Panc1 (cell line): ENCODE measurements around the gene CXorf38. TPM values are rescaled to one million over a fixed set of nuclear protein-coding genes. Genes with fewer than 3 reads are reported as not detected.

Experiments used
- ATAC-seq: fragments of 200-7000 bp; cut with Tn5 transposase; 2 replicates; pipeline ENCODE4 v1.9.1; 2020; ENCODE audit warnings: mild to moderate bottlenecking, moderate library complexity
- BruUV-seq: library from RNA; stranded (reverse); fragments of 400-500 nt; replicated peaks from 2 replicates; lab custom pipeline; 2021; lab: Mats Ljungman, UMichigan
- CTCF ChIA-PET: fragments of 300-600 bp; sonication (Branson Sonifier 250); formaldehyde crosslinking; loops from one replicate; lab custom pipeline; 2022; ENCODE audit warnings: antibody characterized with exemption; lab: Charles Lee
- POLR2A ChIA-PET: fragments of 300-600 bp; sonication (Branson Sonifier 250); formaldehyde crosslinking; loops from one replicate; lab custom pipeline; 2022; ENCODE audit warnings: antibody characterized with exemption; lab: Charles Lee
- DNase-seq: peaks from one replicate; pipeline ENCODE4 v3.0.0-alpha.2; 2010; ENCODE audit warnings: low read depth, low spot score
- H3K27ac ChIP-seq: 2 replicates; pipeline ENCODE4 v1.5.1; 2011; ENCODE audit warnings: mild to moderate bottlenecking, low read length, inconsistent platforms
- H3K27me3 ChIP-seq: fragments of 200-500 bp; sonication (Bioruptor generic); 2 replicates; pipeline ENCODE4 v1.6.0; 2014; ENCODE audit warnings: low read length, inconsistent platforms; ENCODE audit not compliant: control insufficient read depth, insufficient read depth
- H3K36me3 ChIP-seq: fragments of 200-500 bp; sonication (Bioruptor generic); 2 replicates; pipeline ENCODE4 v1.5.1; 2014; ENCODE audit warnings: inconsistent platforms, mild to moderate bottlenecking, low read length, moderate library complexity; ENCODE audit not compliant: control insufficient read depth, insufficient read depth
- H3K4me1 ChIP-seq: 2 replicates; pipeline ENCODE4 v1.5.1; 2011; ENCODE audit warnings: inconsistent platforms, mild to moderate bottlenecking, low read length, moderate library complexity; ENCODE audit not compliant: control insufficient read depth, insufficient read depth
- H3K4me3 ChIP-seq, 2 experiments: 2 replicates each; pipeline ENCODE4 v1.5.1; 2011 to 2012; ENCODE audit warnings: low read depth in 2 of 2, low read length in 2 of 2, mild to moderate bottlenecking in 2 of 2, inconsistent platforms in 1 of 2, moderate library complexity in 1 of 2
- H3K9me3 ChIP-seq: fragments of 200-500 bp; sonication (Bioruptor generic); 2 replicates; pipeline ENCODE4 v1.5.1; 2014; ENCODE audit warnings: low read depth, mild to moderate bottlenecking, inconsistent platforms, low read length, moderate library complexity; ENCODE audit not compliant: control insufficient read depth, insufficient read depth
- POLR2AphosphoS5 ChIP-seq: IDR thresholded peaks from 2 replicates; pipeline ENCODE4 v1.6.1; 2012; ENCODE audit warnings: mild to moderate bottlenecking, low read depth, low read length, moderate library complexity
- REST ChIP-seq, 2 experiments: IDR thresholded peaks; 2 replicates each; pipeline ENCODE4 v1.6.1; 2011 to 2012; ENCODE audit warnings: low read depth in 2 of 2, control low read depth in 1 of 2, low read length in 1 of 2, mild to moderate bottlenecking in 1 of 2, moderate library complexity in 1 of 2; ENCODE audit not compliant: insufficient read depth in 1 of 2
- SIN3A ChIP-seq: IDR thresholded peaks from 2 replicates; pipeline ENCODE4 v1.6.1; 2012; ENCODE audit warnings: low read depth, mild to moderate bottlenecking, low read length, moderate library complexity, borderline replicate concordance; ENCODE audit not compliant: insufficient read depth
- TCF7L2 ChIP-seq: IDR thresholded peaks from 2 replicates; pipeline ENCODE4 v1.6.1; 2011; ENCODE audit warnings: mild to moderate bottlenecking, low read depth, low read length, inconsistent platforms
- in situ Hi-C: cut with HindIII; loops from 2 replicates; pipeline ENCODE4 v1.10.0; 2016; ENCODE audit warnings: low sequenced_read_pairs, low pct_unique_long_range_greater_than_20kb
- intact Hi-C: fragments of 100-400 bp; cut with micrococcal nuclease; formaldehyde crosslinking; loops from one replicate; pipeline ENCODE4 v1.10.0; 2022; ENCODE audit not compliant: unreplicated experiment
- total RNA-seq: library from RNA; stranded (reverse); gene quantifications from one replicate; pipeline ENCODE4 v1.2.1, GENCODE V29; 2021; ENCODE audit not compliant: unreplicated experiment
- TF ChIP-seq, protein P1 (sequence below): fragments of 450-650 bp; IDR thresholded peaks from 2 replicates; pipeline ENCODE4 v1.5.1; 2017; ENCODE audit warnings: mild to moderate bottlenecking

Gene CXorf38
- total RNA-seq, 1 experiment from 2014 or later, result 7.8 TPM

GRCh38 chrX:40661489-40661888 is 14.1 kb upstream of the CXorf38 start:
- ATAC-seq (no peak), DNase-seq (no peak)
- in situ Hi-C loops, result no loop called here
- Histone ChIP-seq H3K27me3 (no peaks in the 10 kb centered on the region), H3K4me1 (no peaks in the 10 kb centered on the region), H3K9me3 (no peaks in the 10 kb centered on the region), H3K36me3 (no peaks in the 10 kb centered on the region; the same call in 1 of the 2 replicates), H3K4me3 (no peak overlapping the region), H3K27ac (no peak overlapping the region)
- intact Hi-C loops, result no loop called here
- ChIA-PET POLR2A (no interaction called here), CTCF (no interaction called here)
- TF ChIP-seq SIN3A, result no peak
- TF ChIP-seq REST (IDR thresholded peaks at IDR 0.05; ENCODE audit: insufficient read depth in 1 of 2, low read depth in 2 of 2, low read length in 1 of 2), result no peak
- no peak for TF ChIP-seq TCF7L2
- no peak for TF ChIP-seq POLR2AphosphoS5
- TF ChIP-seq, protein P1, sequence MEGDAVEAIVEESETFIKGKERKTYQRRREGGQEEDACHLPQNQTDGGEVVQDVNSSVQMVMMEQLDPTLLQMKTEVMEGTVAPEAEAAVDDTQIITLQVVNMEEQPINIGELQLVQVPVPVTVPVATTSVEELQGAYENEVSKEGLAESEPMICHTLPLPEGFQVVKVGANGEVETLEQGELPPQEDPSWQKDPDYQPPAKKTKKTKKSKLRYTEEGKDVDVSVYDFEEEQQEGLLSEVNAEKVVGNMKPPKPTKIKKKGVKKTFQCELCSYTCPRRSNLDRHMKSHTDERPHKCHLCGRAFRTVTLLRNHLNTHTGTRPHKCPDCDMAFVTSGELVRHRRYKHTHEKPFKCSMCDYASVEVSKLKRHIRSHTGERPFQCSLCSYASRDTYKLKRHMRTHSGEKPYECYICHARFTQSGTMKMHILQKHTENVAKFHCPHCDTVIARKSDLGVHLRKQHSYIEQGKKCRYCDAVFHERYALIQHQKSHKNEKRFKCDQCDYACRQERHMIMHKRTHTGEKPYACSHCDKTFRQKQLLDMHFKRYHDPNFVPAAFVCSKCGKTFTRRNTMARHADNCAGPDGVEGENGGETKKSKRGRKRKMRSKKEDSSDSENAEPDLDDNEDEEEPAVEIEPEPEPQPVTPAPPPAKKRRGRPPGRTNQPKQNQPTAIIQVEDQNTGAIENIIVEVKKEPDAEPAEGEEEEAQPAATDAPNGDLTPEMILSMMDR, result no peak
- no TSS peak for BruUV-seq

GRCh38 chrX:40660381-40660780 is 13.0 kb upstream of the CXorf38 start:
- Histone ChIP-seq H3K4me1 (no peaks in the 10 kb centered on the region), H3K27me3 (no peaks in the 10 kb centered on the region), H3K4me3 (no peak overlapping the region), H3K36me3 (no peaks in the 10 kb centered on the region; the same call in 1 of the 2 replicates), H3K27ac (no peak overlapping the region), H3K9me3 (no peaks in the 10 kb centered on the region)
- no peak for TF ChIP-seq TCF7L2
- no TSS peak for BruUV-seq
- DNase-seq, result no peak
- intact Hi-C loops (no loop called here), in situ Hi-C loops (no loop called here)
- CTCF ChIA-PET, result no interaction called here
- POLR2A ChIA-PET, result no interaction called here
- ATAC-seq, result no peak

- intact Hi-C loops (loop anchor here (5.0 to 10.0 kb wide), 2 partner anchors 144 to 441 kb away; no protein-coding TSS in a partner anchor), in situ Hi-C loops (no loop called here)
- ChIA-PET POLR2A (no interaction called here), CTCF (no interaction called here)
- no peak overlapping the region for H3K27ac ChIP-seq
- H3K9me3 ChIP-seq, result no peaks in the 10 kb centered on the region
- no peak overlapping the region for H3K4me3 ChIP-seq
- TF ChIP-seq SIN3A (no peak), POLR2AphosphoS5 (no peak), REST (IDR thresholded peaks at IDR 0.05; ENCODE audit: insufficient read depth in 1 of 2, low read depth in 2 of 2, low read length in 1 of 2) (no peak), TCF7L2 (no peak)
- TF ChIP-seq, protein P1, result no peak
- no peaks in the 10 kb centered on the region; the same call in 1 of the 2 replicates for H3K36me3 ChIP-seq
- no TSS peak for BruUV-seq
- DNase-seq, result no peak
- ATAC-seq, result no peak
- no peaks in the 10 kb centered on the region for H3K27me3 ChIP-seq
- H3K4me1 ChIP-seq, result no peaks in the 10 kb centered on the region
These were observed 6.2 kb upstream of the CXorf38 start for GRCh38 chrX:40653535-40653934.
